Effector memory CD4-positive, alpha-beta T cell (primary cell): Measurements from ENCODE around the gene ARHGAP12.

Source experiments
- DNase-seq, 3 donors: peaks; one replicate each; pipeline ENCODE4 v3.0.0-alpha.2; 2020
- H3K27ac ChIP-seq: 2 replicates; pipeline ENCODE4 v1.7.0; 2013; ENCODE audit warnings: mild to moderate bottlenecking, low read length, moderate library complexity; ENCODE audit not compliant: insufficient read depth, poor library complexity, severe bottlenecking
- H3K27me3 ChIP-seq: replicated peaks from 2 replicates; pipeline ENCODE4 v1.7.0; 2013; ENCODE audit warnings: mild to moderate bottlenecking, low read length; ENCODE audit not compliant: insufficient read depth, control insufficient read depth, poor library complexity, severe bottlenecking
- H3K36me3 ChIP-seq: 2 replicates; pipeline ENCODE4 v1.7.0; 2013; ENCODE audit warnings: mild to moderate bottlenecking, low read length, moderate library complexity; ENCODE audit not compliant: control insufficient read depth, insufficient read depth
- H3K4me1 ChIP-seq: 2 replicates; pipeline ENCODE4 v1.7.0; 2013; ENCODE audit warnings: low read length, mild to moderate bottlenecking; ENCODE audit not compliant: control insufficient read depth, insufficient read depth, poor library complexity, severe bottlenecking
- H3K4me3 ChIP-seq: 2 replicates; pipeline ENCODE4 v1.7.0; 2013; ENCODE audit warnings: low read length, low read depth, mild to moderate bottlenecking; ENCODE audit not compliant: insufficient read depth, poor library complexity, severe bottlenecking
- H3K9me3 ChIP-seq: 2 replicates; pipeline ENCODE4 v1.7.0; 2013; ENCODE audit warnings: mild to moderate bottlenecking, low read length, moderate library complexity; ENCODE audit not compliant: control insufficient read depth

The ARHGAP12 gene

DNA sequence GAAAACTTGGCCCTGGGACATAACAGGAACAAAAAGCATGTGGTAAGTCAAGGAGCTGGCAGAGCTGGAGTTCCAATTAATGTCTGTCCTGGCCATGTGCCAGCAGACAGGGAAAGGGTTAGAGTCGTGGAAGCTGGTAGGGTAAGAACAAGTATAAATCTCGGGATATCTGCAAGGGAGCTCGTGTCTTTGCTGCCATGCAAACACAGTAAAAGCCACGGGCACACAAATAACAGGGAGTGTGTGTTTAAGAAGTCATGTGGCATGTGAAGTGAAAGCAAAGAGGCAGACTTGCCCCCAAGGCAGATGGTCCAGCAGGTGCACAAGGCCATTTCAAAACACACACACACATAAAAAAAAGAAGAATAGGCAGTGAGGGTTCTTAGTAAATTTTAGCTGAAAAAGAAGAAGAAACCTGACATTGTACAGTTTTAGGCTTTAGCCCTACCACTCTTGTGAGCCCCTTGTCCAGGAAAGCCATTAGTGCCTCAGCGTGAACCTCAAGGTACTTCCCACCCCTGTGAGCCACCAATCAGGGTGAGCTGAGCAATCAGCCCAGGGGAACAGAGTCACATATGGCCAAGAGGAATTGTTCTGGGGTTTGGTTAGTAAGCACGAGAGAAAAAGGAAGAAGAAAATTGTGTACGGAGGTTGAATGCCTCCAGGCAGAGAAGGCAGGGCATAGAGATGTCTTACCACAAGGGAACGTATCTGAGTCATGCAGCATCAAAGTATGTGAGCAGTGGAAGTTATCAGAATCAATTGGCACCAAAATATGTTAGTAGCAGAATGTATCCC lies 32.8 kb upstream of the ARHGAP12 start:
- Histone ChIP-seq H3K27ac (no peak overlapping the region), H3K36me3 (no peaks in the 10 kb centered on the region), H3K9me3 (no peaks in the 10 kb centered on the region), H3K4me1 (no peaks in the 10 kb centered on the region), H3K27me3 (no peaks in the 10 kb centered on the region), H3K4me3 (no peak overlapping the region)
- DNase-seq: no peak

DNA sequence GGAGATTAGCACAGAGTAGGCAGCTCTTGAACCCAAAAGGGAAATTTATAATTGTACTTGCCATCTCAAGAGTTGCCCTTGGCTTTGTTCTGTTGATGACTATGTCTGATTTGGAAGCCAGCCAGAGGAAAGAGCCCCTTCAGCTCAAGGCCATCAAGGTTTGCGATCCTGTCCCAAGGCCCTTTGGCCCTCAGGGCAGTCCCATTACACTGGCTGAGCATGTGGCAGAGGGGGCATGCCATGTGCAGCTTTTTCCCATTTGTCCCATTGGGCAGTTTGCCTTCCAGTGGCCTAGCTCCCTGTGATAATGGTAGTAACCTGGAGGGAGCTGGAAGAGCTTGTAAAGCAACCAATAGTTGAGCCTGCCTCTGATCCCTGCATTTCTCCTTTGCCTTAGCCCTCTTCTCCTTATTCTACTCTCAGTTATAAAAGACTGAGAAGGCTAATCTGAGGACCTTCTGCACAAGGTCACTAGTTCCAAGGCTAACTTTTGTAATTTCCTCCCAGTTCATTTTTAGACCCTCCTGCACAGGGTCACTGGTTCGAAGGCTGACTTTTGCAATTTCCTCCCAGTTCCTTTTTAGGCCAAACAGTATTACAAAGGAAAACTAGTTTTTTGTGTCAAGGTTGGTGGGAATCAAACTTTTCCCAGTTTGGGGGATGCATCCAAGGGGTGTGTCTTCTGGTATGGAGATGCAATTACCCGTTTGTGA lies 31.0 kb upstream of the ARHGAP12 start:
- H3K27ac ChIP-seq: no peak overlapping the region
- H3K27me3 ChIP-seq: no peaks in the 10 kb centered on the region
- no peak overlapping the region for H3K4me3 ChIP-seq
- no peaks in the 10 kb centered on the region for H3K4me1 ChIP-seq
- no peak for DNase-seq
- no peaks in the 10 kb centered on the region for H3K36me3 ChIP-seq
- H3K9me3 ChIP-seq: no peaks in the 10 kb centered on the region

GRCh38 chr10:31958856-31959255 lies 30.2 kb upstream of the ARHGAP12 start:
- Histone ChIP-seq H3K36me3 (no peaks in the 10 kb centered on the region), H3K4me3 (no peak overlapping the region), H3K4me1 (no peaks in the 10 kb centered on the region)

GRCh38 chr10:31956200-31956946 lies 27.7 kb upstream of the ARHGAP12 start:
- no peak for DNase-seq
- H3K27ac ChIP-seq: no peak overlapping the region
- H3K4me1 ChIP-seq: no peaks in the 10 kb centered on the region
- no peaks in the 10 kb centered on the region for H3K36me3 ChIP-seq
- H3K27me3 ChIP-seq: no peaks in the 10 kb centered on the region
- H3K9me3 ChIP-seq: no peaks in the 10 kb centered on the region
- no peak overlapping the region for H3K4me3 ChIP-seq

More at GRCh38 chr10:31958856-31959255, 30.2 kb upstream of the ARHGAP12 start:
- Histone ChIP-seq H3K9me3 (no peaks in the 10 kb centered on the region), H3K27ac (no peak overlapping the region), H3K27me3 (no peaks in the 10 kb centered on the region)
- no peak for DNase-seq

DNA sequence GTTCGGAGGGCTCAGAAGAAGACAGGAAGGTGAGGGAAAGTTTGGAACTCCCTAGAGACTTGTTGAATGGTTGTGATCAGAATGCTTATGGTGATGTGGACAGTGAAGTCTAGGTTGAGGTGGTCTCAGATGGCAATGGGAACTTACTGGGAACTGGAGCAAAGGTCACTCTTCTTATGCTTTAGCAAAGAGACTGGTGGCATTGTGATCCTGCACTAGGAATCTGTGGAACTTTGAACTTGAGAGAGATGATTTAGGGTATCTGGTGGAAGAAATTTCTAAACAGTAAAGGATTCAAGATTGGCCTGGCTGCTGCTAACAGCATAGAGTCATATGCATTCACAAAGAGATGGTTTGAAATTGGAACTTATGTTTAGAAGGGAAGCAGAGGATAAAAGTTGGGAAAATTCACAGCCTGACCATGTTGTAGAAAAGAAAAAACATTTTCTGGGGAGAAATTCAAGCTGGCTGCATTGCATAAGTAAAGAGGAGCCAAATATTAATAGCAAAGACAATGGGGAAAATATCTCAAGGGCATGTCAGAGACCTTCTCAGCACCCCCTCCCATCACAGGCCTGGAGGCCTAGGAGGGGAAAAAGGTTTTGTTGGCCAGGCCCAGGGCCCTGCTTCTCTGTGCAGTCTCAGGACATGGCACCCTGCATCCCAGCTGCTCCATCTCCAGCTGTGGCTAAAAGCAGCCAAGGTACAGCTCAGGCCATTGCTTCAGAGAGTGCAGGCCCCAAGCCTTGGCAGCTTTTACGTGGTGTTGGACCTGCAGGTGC lies 26.0 kb upstream of the ARHGAP12 start:
- Histone ChIP-seq H3K4me3 (no peak overlapping the region), H3K27ac (no peak overlapping the region), H3K36me3 (no peaks in the 10 kb centered on the region), H3K27me3 (no peaks in the 10 kb centered on the region), H3K9me3 (no peaks in the 10 kb centered on the region), H3K4me1 (no peaks in the 10 kb centered on the region)
- DNase-seq: no peak

- Histone ChIP-seq H3K9me3 (no peaks in the 10 kb centered on the region), H3K27ac (no peak overlapping the region), H3K4me3 (no peak overlapping the region), H3K27me3 (no peaks in the 10 kb centered on the region), H3K4me1 (no peaks in the 10 kb centered on the region), H3K36me3 (no peaks in the 10 kb centered on the region)
- no peak for DNase-seq
Measured at GRCh38 chr10:31953480-31953879, 24.8 kb upstream of the ARHGAP12 start.

DNA sequence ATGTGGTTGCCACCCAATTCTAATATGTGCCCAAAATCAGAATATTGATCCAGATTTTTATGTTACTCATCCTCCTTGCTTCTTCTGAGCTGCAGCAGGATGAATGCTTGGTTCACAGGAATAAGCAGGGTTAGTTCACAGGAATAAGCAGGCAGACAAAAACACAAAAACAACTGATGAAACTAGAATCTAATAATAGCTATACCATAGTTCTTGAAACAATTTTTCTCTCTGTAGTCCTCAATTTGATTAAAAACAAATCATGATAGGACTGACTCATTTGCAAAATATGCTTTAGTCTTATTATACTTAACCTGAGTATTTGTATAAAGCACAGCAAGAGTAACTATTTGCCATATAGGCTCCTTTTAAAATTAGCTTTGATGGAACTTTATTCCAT lies 24.4 kb upstream of the ARHGAP12 start:
- no peaks in the 10 kb centered on the region for H3K9me3 ChIP-seq
- DNase-seq: no peak
- H3K4me1 ChIP-seq: no peaks in the 10 kb centered on the region
- no peaks in the 10 kb centered on the region for H3K36me3 ChIP-seq
- no peak overlapping the region for H3K4me3 ChIP-seq
- no peaks in the 10 kb centered on the region for H3K27me3 ChIP-seq
- H3K27ac ChIP-seq: no peak overlapping the region

DNA sequence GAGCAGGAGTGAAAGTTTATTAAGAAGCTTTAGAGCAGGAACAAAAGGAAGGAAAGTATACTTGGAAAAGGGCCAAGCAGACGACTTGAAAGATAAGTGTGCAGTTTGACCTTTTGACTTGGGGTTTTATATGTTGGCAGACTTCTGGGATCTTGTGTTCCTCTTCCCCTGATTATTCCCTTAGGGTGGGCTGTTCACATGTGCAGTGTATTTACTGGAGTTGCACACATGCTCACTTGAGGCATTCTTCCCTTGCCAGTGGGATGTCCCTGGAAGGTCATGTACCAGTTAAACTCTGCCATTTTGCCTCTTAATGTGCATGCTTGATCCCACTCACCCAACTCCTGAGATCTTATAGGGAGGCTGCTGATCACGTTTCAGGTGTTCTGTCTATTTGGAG lies 23.4 kb upstream of the ARHGAP12 start:
- Histone ChIP-seq H3K27ac (no peak overlapping the region), H3K36me3 (no peaks in the 10 kb centered on the region), H3K27me3 (no peaks in the 10 kb centered on the region), H3K9me3 (no peaks in the 10 kb centered on the region), H3K4me3 (no peak overlapping the region), H3K4me1 (no peaks in the 10 kb centered on the region)
- DNase-seq: no peak

DNA sequence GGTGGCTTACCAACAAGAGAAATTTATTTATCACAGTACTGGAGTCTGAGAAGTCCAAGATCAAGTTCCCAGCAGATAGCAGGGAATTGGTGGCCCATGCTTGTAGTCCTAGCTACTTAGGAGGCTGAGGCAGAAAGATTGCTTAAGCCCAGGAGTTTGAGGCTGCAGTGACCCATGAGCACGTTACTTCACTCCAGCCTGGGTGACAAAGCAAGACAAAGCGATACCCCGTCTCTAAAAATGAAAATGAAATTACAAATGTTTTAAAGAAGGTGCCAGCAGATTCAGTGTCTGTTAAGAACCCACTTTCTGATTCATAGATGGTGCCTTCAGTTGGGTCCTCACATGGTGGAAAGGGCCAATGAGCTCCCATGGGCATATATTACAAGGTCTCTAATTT lies 20.6 kb upstream of the ARHGAP12 start:
- no peak overlapping the region for H3K27ac ChIP-seq

More for the DNA sequence above, 20.6 kb upstream of the ARHGAP12 start:
- no peaks in the 10 kb centered on the region for H3K9me3 ChIP-seq
- H3K27me3 ChIP-seq: no peaks in the 10 kb centered on the region
- DNase-seq: no peak
- H3K4me3 ChIP-seq: no peak overlapping the region
- H3K36me3 ChIP-seq: no peaks in the 10 kb centered on the region
- H3K4me1 ChIP-seq: no peaks in the 10 kb centered on the region
